GM12874 (cell line): Measurements from ENCODE around the gene E2F2.

ENCODE experiments used
- TF ChIP-seq, protein P1 (sequence below): IDR thresholded peaks from 2 replicates; pipeline ENCODE4 v1.5.1; 2011; ENCODE audit warnings: low read depth, mild to moderate bottlenecking, control low read depth, low read length, moderate library complexity; ENCODE audit not compliant: insufficient read depth

Gene E2F2

DNA sequence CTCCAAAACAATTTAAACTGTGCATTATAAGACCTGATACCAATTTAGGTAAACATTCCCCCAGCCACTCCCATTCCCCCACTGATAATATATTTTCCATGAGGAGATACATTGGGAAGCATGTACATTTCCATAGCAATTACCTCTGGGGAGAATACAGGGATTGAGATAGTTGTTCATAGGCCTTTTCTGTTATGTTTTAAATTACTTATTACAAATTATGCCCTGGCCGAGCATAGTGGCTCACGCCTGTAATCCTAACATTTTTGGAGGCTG is 51.4 kb downstream of the E2F2 start:
- TF ChIP-seq, protein P1, sequence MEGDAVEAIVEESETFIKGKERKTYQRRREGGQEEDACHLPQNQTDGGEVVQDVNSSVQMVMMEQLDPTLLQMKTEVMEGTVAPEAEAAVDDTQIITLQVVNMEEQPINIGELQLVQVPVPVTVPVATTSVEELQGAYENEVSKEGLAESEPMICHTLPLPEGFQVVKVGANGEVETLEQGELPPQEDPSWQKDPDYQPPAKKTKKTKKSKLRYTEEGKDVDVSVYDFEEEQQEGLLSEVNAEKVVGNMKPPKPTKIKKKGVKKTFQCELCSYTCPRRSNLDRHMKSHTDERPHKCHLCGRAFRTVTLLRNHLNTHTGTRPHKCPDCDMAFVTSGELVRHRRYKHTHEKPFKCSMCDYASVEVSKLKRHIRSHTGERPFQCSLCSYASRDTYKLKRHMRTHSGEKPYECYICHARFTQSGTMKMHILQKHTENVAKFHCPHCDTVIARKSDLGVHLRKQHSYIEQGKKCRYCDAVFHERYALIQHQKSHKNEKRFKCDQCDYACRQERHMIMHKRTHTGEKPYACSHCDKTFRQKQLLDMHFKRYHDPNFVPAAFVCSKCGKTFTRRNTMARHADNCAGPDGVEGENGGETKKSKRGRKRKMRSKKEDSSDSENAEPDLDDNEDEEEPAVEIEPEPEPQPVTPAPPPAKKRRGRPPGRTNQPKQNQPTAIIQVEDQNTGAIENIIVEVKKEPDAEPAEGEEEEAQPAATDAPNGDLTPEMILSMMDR = no peak

DNA sequence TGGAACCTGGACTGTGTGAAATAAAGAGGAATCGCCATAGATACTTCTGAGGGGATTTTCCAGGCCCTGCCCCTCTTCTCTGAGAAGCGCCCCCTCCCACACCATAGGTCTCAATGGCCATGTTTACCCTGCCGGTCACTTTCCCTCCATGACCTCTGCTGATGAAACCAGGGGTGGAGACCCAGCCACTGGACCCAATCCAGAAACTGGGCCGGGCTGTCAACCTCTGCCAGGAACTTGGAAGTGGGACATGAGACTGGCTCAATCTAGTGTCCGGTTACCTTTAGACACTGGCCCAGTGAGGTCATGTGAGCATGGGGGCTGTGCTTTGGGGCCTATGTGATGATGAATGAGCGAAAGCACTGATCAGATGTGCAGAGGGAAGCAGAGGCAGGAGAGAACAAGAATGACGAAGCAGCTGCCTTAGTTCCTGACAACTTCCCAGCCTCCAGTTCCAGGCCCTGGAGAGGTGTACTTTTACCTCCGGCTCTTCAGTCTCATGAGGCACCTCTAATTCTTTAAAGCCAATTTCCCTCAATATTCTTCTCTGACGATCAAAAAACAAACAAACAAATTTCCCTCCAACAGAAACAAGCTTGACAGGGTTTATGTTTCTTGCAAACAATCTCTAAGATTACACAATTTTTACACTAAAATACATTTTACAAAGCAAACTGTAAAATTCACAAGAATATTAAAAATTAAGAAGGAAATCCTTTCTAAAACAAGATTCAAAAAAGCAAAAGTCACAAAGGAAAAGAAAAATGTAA is 52.0 kb downstream of the E2F2 start:
- TF ChIP-seq, protein P1 = no peak

DNA sequence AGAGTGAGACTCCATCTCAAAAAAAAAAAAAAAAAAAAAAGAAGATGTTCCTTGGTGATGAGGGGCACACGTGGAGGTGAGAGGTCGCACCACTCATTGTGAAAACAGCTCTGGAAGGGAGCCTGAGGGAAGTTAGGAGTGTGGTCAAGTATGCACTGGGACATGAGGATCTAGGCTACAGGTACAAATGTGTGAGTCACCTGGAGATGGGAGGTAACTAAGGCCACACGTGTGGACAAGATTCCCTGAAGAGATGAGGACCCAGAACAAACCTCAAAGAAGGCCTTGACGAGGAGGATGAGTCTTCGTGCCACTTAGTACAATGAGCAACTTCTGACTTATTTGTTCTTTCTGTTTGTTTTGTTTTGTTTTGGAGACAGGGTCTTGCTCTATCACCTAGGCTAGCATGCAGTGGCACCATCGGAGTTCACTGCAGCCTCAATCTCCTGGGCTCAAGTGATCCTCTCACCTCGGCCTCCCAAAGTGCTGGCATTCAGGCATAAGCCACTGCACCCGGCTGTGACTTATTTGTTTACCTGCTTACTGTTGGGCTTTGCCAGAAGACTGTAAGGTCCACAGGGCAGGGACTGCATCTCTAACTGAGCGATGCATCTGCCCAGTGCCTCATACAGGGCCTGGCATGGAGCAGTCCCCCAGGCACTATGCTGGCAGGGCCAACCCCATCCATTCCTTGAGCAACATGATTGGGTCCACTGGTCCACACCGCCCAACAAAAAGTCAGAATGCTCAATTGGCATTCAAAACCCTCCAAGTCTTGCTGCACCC is 53.5 kb downstream of the E2F2 start:
- TF ChIP-seq, protein P1 = no peak

DNA sequence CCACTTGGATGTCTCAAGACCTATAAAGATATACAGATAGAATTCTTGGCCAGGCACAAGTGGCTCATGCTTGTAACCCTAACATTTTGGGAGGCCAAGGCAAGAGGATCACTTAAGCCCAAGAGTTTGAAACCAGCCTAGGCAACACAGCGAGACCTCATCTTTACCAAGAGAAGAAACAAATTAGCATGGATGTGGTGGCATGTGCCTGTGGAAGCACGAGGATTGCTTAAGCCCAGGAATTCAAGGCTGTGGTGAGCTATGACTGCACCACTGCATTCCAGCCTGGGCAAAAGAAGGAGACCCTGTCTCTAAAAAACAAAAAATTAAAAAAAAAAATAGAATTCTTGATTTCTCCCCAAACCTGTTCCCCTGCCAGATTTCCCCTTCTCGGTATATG is 55.4 kb downstream of the E2F2 start:
- TF ChIP-seq, protein P1 = no peak

DNA sequence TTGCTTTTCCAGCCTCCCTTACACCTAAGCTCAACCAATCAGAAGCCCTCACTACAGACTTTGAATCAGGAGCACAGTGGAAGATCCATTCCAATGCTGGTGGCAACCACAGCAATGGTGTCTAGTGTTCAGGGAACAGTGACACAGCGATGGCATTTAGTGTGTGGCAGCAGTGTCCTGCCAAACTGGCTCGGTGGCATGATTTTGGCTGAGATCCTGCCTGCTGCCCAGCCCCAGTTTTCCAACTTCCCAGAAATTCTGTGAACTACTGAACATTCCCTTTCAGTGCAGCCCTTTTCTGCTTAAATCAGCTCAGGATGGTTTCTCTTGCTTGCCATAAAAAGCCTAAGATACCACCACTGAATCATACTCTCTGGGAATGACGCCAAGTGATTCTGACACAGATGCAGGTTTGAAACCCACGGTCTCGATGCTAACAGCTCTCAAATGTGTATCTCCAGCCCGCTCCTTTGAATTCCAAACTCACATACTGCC is 55.9 kb downstream of the E2F2 start:
- TF ChIP-seq, protein P1 = no peak

DNA sequence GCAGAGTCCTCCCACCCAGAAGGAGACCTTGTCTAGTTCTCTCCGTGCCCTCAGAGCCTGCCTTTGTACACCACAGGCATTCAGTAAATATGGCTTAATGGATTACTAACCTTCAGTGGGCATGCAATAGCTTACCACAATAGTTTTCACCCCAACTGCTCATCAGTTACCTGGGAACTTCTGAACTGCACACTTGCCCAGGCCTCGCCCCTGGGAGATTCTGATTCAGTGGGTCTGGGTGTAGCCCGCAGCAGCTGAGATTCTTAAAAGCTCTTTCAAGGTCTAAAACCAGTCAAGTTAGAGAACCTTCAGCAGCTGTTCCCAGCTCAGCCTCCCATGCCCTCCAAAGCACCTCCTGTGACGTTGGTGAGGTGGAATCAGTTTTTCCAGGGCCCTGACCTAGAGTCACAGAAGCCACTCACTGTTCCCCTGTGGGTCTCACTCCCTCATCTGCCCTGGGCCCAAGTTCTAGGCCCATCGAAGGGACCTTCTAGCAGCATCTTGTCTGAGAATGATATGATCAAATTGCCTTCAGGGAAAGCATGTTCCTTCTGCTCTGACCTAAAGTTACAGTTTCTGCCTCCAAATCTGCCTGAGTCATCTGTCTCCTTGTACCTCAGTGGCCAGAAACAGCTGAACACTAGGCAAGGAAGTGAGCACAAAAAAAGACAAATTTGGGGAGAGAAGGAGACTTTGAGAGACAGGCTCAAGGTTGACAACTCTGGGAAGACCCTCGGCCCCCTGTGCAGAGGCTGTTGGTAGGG is 57.8 kb downstream of the E2F2 start:
- TF ChIP-seq, protein P1 = no peak
